HG02588 (cell line): ENCODE data around the gene FCGR2B.
A peak's percentile ranks its signal among the peaks of the same experiment; 100 is the strongest.
"Not testable (repeated sequence)": the region's sequence is repeated elsewhere in the genome, so short reads cannot be mapped to it uniquely, and the experiment has no call there.

ENCODE experiments used
- ATAC-seq: cut with Tn5 transposase; IDR thresholded peaks from one replicate; pipeline ENCODE4 v1.9.1; 2021; ENCODE audit warnings: mild to moderate bottlenecking, moderate library complexity; ENCODE audit not compliant: unreplicated experiment

FCGR2B gene

DNA sequence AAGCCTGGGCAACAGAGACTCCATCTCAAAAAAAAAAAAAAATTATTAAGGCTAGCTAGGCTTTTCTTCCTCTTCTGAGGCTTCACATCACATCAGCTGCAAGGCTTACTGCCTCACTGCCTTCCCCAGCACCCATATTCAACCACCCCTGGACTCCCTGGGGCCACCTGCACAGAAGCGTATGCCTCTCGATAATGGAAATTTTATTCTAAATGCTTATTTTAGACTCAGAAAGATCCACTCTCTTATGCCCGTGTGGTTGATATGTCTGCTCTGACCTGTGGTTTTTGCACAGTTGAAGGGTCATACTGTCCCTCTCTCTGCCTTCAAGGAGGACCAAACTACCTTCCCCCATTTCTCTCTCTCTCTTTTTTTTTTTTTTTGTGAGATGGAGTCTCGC is 42.6 kb downstream of the FCGR2B start:
- no peak for ATAC-seq

- no peak for ATAC-seq
Observed at GRCh38 chr1:161706113-161706481, 43.2 kb downstream of the FCGR2B start.

GRCh38 chr1:161706482-161707347 is 43.8 kb downstream of the FCGR2B start, which contains the start of gene FCRLA:
FCRLA (plus strand) TSS chr1:161707229; CDS start chr1:161707265, 36 bp downstream.
- ATAC-seq: peak; percentile 60

GRCh38 chr1:161707503-161707902 is 44.6 kb downstream of the FCGR2B start:
- ATAC-seq: no peak

DNA sequence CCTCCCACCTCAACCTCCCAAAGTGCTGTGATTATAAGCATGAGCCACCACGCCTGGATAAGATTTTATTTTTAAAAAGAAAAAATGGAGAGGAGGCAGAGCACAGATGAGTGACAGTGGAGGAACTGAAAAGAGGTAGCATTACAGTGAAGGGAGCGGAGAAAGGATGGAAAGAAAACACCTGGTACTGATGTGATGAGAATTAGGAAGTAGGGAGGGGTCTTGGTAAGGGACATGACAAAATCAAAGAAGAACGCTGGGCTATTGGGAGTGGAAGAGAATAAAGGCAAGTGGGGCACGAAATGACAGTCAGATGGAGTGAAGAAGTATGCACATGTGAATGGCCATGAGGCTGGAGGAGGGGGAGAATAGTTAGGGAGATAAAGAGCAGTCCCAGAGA is 46.4 kb downstream of the FCGR2B start:
- no peak for ATAC-seq

DNA sequence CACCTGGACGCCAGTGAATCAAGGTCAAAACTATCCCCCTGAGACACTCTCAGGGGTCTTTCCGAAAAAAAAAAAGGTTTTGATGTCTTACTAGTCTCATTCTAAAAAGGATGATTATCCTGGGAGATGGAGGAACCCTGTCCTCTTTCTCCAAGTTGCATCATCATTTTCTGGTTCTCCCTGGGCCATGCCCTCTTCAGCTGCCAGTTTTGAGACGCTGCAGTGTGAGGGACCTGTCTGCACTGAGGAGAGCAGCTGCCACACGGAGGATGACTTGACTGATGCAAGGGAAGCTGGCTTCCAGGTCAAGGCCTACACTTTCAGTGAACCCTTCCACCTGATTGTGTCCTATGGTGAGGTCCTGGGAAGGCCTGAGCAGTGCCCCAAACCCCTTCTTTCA is 47.6 kb downstream of the FCGR2B start:
- no peak for ATAC-seq

DNA sequence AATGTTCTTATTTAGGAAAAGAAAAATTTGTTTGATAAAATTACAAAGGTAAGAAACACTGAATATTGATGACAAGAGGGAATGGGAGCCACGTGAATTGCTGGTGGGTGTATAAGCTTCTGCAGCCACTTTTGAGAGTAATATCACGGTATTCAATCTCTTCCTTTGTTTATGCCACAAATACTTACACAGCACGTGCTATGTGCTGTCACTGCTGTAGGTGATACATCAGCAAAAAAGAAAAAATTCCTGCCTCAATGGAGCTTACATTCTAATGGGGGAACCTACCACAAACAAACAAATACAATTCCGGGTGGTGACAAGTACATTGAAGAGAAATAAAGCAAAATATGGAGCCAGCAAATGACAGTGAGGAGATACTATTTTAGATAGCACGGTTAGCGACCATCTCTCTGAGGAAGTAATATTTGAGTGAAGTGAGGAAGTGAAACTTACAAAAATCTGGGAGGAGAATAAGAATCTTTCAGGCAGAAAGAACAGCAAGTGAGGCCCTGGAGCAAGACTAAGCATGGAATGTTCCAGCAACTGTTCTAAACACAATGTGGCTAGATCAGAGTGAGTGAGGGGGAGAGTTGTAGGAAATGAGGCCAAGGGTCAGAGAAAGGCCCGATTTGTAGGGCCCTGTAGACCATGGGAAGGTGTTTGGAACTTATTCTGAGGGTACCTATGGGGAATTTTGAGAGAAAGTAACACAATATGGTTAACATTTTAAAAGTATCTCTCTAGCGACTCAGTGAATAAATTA is 55.8 kb downstream of the FCGR2B start:
- peak; percentile 50 for ATAC-seq

DNA sequence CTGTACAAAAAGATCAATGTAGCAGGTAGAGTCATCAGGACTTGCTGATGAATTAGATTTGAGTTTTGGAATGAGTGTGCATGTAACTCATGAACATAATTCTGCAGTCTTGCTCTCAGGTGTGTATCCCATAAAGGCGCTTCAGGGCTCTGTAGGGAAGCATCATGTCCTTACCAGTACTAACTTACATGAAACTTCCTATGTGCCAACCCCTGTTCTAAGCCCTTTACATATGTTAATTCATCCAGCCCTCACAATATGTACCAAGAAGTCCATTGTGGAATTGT is 56.3 kb downstream of the FCGR2B start:
- ATAC-seq: peak; percentile 31

GRCh38 chr1:161720422-161720821 is 57.5 kb downstream of the FCGR2B start:
- no peak for ATAC-seq

- no peak for ATAC-seq
Observed at GRCh38 chr1:161720956-161721737, 58.2 kb downstream of the FCGR2B start, which contains the start of gene FCRLB. FCRLB (plus strand) TSS chr1:161721544; CDS start chr1:161722673, 1,129 bp downstream.

DNA sequence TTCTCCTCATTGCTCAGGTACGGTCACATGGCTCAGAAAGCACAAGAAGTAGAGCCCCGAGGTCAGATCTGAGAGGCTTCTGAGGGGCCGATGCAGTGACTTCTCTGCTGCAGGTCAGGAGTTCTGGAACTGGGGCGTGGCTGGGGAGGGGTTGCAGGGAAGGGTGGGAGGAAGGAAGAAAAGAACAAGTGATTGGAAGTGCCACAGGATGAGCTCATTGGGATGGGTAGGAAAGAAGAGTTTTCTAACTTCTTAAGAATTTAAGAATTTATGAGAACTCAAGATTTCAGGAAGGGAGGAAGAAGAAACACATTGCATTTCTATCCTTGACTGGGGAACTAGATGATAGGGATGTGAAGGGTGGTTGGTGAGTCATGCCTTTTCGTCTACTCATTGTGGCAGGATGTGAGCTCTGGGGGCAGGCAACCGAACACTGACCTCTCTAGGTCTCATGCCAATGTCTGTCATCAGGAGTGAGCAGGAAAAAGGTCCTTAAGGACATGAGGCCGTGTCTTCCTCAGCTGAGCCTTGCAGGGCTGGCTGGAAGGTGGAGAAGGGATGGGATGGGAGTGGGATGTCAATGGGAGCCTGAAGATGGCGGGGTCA is 58.9 kb downstream of the FCGR2B start:
- ATAC-seq: no peak

GRCh38 chr1:161722406-161722805 is 59.5 kb downstream of the FCGR2B start:
- ATAC-seq: no peak

DNA sequence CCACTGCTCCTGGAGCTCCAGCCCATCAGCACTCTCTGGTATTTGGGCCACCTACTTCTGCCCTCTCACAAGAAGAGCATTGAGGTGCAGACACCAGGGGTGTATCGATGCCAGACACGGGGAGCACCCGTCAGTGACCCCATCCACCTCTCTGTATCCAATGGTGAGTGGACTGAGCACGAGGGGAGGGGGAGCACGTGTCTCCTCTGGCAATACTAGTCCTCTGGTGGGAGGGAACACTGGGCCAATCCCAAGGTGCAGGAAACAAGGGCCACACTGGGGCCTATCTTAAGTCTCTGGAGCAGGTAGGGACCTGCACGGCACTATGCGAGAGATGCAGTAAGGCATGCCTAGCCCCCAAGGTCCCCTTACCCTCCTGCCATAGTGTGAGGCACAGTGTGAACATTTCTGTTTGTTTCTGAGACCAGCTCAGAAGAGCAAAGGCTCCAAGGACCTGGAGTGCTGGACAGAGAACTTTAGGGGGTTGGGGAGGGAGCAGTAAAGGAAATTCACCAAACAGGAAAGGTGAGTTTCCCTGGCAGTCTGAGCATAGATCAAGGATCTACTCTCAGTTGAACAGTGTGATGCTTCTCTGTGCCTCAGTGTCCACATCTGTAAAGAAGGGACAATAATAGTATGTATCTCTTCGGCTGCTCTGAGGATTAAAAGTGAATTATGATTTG is 60.7 kb downstream of the FCGR2B start:
- no peak for ATAC-seq

DNA sequence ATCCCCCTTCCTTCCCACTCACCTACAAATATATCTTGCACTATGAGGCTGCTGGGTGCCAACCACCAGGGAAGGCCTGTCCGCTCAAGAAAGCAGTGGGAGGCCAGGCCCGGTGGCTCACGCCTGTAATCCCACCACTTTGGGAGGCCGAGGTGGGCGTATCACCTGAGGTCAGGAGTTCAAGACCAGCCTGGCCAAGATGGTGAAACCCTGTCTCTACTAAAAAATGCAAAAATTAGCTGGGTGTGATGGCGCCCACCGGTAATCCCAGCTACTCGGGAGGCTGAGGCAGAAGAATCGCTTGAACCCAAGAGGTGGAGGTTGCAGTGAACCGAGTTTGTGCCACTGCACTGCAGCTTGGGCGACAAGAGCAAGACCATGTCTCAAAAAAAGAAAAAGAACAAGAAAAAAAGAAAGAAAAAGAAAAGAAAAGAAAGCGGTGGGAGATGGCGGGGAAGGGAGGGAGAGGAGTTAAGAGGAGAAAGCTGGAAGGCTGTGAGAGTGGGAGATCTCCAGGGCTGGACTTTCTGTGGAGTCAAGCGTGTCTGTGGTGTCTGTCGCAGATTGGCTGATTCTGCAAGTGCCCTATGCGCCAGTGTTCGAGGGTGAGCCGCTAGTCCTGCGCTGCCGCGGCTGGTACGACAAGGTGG is 62.4 kb downstream of the FCGR2B start:
- ATAC-seq: not testable (repeated sequence)

DNA sequence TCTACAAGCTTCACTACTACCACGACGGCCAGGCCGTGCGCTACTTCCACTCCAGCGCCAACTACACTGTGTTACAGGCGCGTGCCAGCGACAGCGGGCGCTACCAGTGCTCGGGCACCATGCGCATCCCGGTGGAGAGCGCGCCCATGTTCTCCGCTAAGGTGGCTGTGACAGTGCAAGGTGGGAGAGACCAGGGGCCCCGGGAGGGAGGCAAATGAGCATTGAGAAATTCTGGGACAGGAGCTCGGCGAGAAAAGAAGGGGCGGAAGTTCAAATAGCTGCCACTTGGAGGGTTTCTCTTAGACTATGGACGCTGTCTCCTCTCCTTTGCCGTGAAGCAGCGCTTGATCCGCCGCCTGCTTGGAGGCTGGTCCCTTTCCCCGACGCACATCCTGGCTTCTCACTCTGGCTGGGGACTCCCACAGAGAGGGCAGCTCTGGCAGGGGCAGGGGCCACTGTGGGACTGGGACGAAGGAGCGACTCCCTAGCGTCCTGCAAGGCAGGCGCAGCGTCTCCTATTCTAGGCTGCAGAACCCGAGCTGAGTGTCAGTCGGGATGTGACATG is 63.0 kb downstream of the FCGR2B start:
- peak; percentile 21 for ATAC-seq

DNA sequence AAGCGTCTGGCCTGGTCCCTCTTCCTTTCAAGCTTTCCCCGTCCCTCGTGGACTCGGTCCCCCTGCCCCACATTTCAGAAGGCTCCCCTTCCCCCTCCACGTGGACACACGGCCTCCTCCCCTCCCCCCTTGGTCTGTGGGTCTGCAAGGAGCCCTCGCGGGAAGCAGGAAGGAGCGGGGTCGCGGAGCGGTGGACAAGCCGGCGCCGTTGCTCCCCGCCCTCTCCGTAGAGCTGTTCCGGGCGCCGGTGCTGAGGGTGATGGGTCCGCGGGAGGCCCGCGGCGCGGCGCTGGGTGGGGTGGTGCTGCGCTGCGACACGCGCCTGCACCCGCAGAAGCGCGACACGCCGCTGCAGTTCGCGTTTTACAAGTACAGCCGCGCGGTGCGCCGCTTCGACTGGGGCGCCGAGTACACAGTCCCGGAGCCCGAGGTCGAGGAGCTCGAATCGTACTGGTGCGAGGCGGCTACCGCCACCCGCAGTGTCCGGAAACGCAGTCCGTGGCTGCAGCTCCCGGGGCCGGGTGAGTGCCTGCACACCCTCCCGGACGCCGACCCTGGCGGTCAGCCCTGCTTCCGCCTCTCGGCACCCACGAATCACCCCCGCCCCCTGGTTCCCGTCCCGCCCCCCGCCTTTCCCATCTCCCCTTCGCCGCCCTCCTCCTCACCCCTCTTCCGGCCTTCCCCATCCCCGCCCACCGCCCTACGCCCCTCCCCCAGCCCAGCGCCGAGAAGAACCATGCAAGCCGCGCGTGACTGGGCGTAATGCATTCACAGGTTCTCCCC is 63.7 kb downstream of the FCGR2B start:
- peak; percentile 54 for ATAC-seq

DNA sequence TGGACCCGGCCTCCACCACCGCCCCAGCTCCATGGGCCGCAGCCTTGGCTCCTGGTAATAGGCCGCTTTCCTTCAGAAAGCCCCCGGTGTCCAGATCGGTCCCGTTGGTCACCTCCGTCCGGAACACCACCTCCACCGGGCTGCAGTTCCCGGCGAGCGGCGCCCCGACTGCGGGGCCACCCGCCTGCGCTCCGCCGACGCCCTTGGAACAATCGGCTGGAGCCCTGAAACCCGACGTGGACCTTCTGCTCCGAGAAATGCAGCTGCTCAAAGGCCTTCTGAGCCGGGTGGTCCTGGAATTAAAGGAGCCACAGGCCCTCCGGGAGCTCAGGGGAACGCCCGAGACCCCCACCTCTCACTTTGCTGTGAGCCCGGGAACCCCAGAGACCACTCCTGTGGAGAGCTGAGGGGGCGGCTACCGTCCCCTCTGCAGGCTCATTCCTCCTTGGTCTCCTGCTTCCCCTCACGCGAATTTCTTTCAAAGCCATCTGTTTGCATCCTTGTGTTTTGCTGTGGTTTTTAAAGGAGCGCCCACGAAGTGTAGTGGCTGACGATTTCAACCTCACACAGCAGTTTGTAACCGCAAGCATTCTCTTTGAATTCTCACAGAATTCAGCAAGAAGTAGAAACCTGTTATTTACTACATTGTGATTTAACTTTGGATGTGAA is 64.4 kb downstream of the FCGR2B start:
- peak; percentile 16 for ATAC-seq
